Osteoblast (primary cell): ENCODE measurements around the gene GPR61. TPM values are rescaled to one million over a fixed set of nuclear protein-coding genes. Genes with fewer than 3 reads are reported as not detected.
A peak's percentile ranks its signal among the peaks of the same experiment; 100 is the strongest.

Experiments
- DNase-seq: peaks from one replicate; pipeline ENCODE4 v3.0.0; 2011; ENCODE audit warnings: low spot score, mixed read lengths; ENCODE audit not compliant: insufficient read length; ENCODE audit errors: missing footprints
- H2AFZ ChIP-seq: 2 replicates; pipeline ENCODE4 v1.6.0; 2011; ENCODE audit warnings: mild to moderate bottlenecking, low read length
- H3K27ac ChIP-seq: 2 replicates; pipeline ENCODE4 v1.5.1; 2011; ENCODE audit warnings: mild to moderate bottlenecking, low read depth, low read length, moderate library complexity
- H3K27me3 ChIP-seq: 2 replicates; pipeline ENCODE4 v1.6.0; 2012; ENCODE audit warnings: mild to moderate bottlenecking, control low read depth, inconsistent platforms, low read length, moderate library complexity; ENCODE audit not compliant: insufficient read depth
- H3K36me3 ChIP-seq: 2 replicates; pipeline ENCODE4 v1.5.1; 2011; ENCODE audit warnings: mild to moderate bottlenecking, low read length, control low read depth, moderate library complexity; ENCODE audit not compliant: insufficient read depth
- H3K4me1 ChIP-seq: 2 replicates; pipeline ENCODE4 v1.5.1; 2011; ENCODE audit warnings: mild to moderate bottlenecking, low read length, control low read depth, moderate library complexity; ENCODE audit not compliant: insufficient read depth
- H3K4me2 ChIP-seq: 2 replicates; pipeline ENCODE4 v1.6.0; 2011; ENCODE audit warnings: mild to moderate bottlenecking, low read length; ENCODE audit not compliant: insufficient read depth
- H3K4me3 ChIP-seq: fragments of 200-600 bp; sonication (generic); 3 replicates; pipeline ENCODE4 v1.5.1; 2012; ENCODE audit warnings: mild to moderate bottlenecking, low read length, inconsistent platforms; ENCODE audit not compliant: insufficient read depth
- H3K79me2 ChIP-seq: 2 replicates; pipeline ENCODE4 v1.6.0; 2012; ENCODE audit warnings: mild to moderate bottlenecking, low read length, control low read depth, inconsistent platforms; ENCODE audit not compliant: insufficient read depth
- H3K9me3 ChIP-seq: 2 replicates; pipeline ENCODE4 v1.5.1; 2011; ENCODE audit warnings: low read depth, low read length, control low read depth
- H4K20me1 ChIP-seq: 2 replicates; pipeline ENCODE4 v1.6.0; 2012; ENCODE audit warnings: mild to moderate bottlenecking, low read length, control low read depth; ENCODE audit not compliant: insufficient read depth
- CTCF ChIP-seq: IDR thresholded peaks from 2 replicates; pipeline ENCODE4 v1.5.1; 2011; ENCODE audit warnings: mild to moderate bottlenecking, low read depth, low read length, moderate library complexity; ENCODE audit errors: extremely low read depth
- total RNA-seq: library from RNA; depleted of rRNA; stranded (reverse); fragments of >200 nt; gene quantifications from 2 replicates; pipeline ENCODE4 v1.2.3, GENCODE V29; 2012

The GPR61 gene
- not detected in 2 replicates for total RNA-seq

- no peak within 1 kb of the TSS for H3K4me2 ChIP-seq
- no peaks in the 10 kb centered on the region for H4K20me1 ChIP-seq
- no peak within 1 kb of the TSS for H2AFZ ChIP-seq
- TF ChIP-seq CTCF: no peak
- H3K27me3 ChIP-seq: no peaks in the 10 kb centered on the region
- no peak within 1 kb of the TSS for H3K27ac ChIP-seq
- no peaks in the 10 kb centered on the region for H3K36me3 ChIP-seq
- H3K79me2 ChIP-seq: no peaks in the 10 kb centered on the region
- DNase-seq: peak; percentile 37
- peaks cover 8% of the 10 kb centered on the region for H3K4me1 ChIP-seq
- no peaks in the 10 kb centered on the region for H3K9me3 ChIP-seq
- H3K4me3 ChIP-seq: no peak within 1 kb of the TSS
These were observed at the start of gene GPR61 for GRCh38 chr1:109539676-109540075. Gene GPR61 (plus strand): TSS chr1:109539872. CDS start chr1:109543023, 3,151 bp downstream.

GRCh38 chr1:109490029-109490933 lies 49.4 kb upstream of the GPR61 start:
- no peaks in the 10 kb centered on the region for H3K9me3 ChIP-seq
- H3K4me2 ChIP-seq: no peak overlapping the region
- no peak overlapping the region for H3K27ac ChIP-seq
- peak; percentile 99 for DNase-seq
- no peak overlapping the region for H3K4me3 ChIP-seq
- H4K20me1 ChIP-seq: peaks cover 3% of the 10 kb centered on the region
- H2AFZ ChIP-seq: no peak overlapping the region
- peaks cover 10% of the 10 kb centered on the region for H3K36me3 ChIP-seq
- peaks cover 11% of the 10 kb centered on the region for H3K4me1 ChIP-seq
- peak; percentile 85 for TF ChIP-seq CTCF
- peaks cover 11% of the 10 kb centered on the region for H3K79me2 ChIP-seq
- no peaks in the 10 kb centered on the region for H3K27me3 ChIP-seq

GRCh38 chr1:109490934-109491302 lies 48.8 kb upstream of the GPR61 start:
- DNase-seq: no peak
- no peak overlapping the region for H2AFZ ChIP-seq
- TF ChIP-seq CTCF: no peak
- peaks cover 11% of the 10 kb centered on the region for H3K4me1 ChIP-seq
- peaks cover 17% of the 10 kb centered on the region for H3K79me2 ChIP-seq
- no peak overlapping the region for H3K4me3 ChIP-seq
- H3K9me3 ChIP-seq: no peaks in the 10 kb centered on the region
- H3K4me2 ChIP-seq: no peak overlapping the region
- peaks cover 10% of the 10 kb centered on the region for H3K36me3 ChIP-seq
- H3K27ac ChIP-seq: no peak overlapping the region
- peaks cover 5% of the 10 kb centered on the region for H4K20me1 ChIP-seq
- H3K27me3 ChIP-seq: no peaks in the 10 kb centered on the region

- peaks cover 15% of the 10 kb centered on the region for H3K36me3 ChIP-seq
- no peak overlapping the region for H2AFZ ChIP-seq
- H3K79me2 ChIP-seq: peaks cover 22% of the 10 kb centered on the region
- H3K27me3 ChIP-seq: no peaks in the 10 kb centered on the region
- H3K9me3 ChIP-seq: no peaks in the 10 kb centered on the region
- no peak overlapping the region for H3K4me2 ChIP-seq
- DNase-seq: peak; percentile 6
- no peak for TF ChIP-seq CTCF
- H3K4me3 ChIP-seq: no peak overlapping the region
- H4K20me1 ChIP-seq: peaks cover 5% of the 10 kb centered on the region
- H3K4me1 ChIP-seq: peaks cover 11% of the 10 kb centered on the region
- H3K27ac ChIP-seq: no peak overlapping the region
These were observed 48.3 kb upstream of the GPR61 start for GRCh38 chr1:109491372-109491771.
